Neural cell (in vitro differentiated cells): ENCODE measurements around the gene NCKAP5L. TPM values are rescaled to one million over a fixed set of nuclear protein-coding genes. Genes with fewer than 3 reads are reported as not detected.

Source experiments
- H2AFZ ChIP-seq: fragments of 200-600, 300-800 bp; sonication (generic), shearing (Covaris generic); 2 replicates; pipeline ENCODE4 v1.6.0; 2014; ENCODE audit warnings: low read depth, mild to moderate bottlenecking, antibody characterized with exemption, low read length, moderate library complexity
- H3F3A ChIP-seq: fragments of 200-600 bp; shearing (Covaris generic); 2 replicates; pipeline ENCODE4 v1.6.1; 2016; ENCODE audit warnings: mild to moderate bottlenecking, moderate library complexity, mixed read lengths, antibody characterized with exemption, low read length; ENCODE audit not compliant: insufficient read depth, poor library complexity, severe bottlenecking
- H3K27ac ChIP-seq: fragments of 200-600, 300-800 bp; sonication (generic), shearing (Covaris generic); 2 replicates; pipeline ENCODE4 v1.5.1; 2014; ENCODE audit warnings: mild to moderate bottlenecking, low read length, moderate library complexity
- H3K27me3 ChIP-seq: fragments of 300-800, 200-600 bp; sonication (generic), shearing (Covaris generic); 2 replicates; pipeline ENCODE4 v1.6.0; 2014; ENCODE audit warnings: mild to moderate bottlenecking, low read depth, low read length, moderate library complexity; ENCODE audit not compliant: insufficient read depth
- H3K36me3 ChIP-seq: fragments of 300-800, 200-600 bp; sonication (generic), shearing (Covaris generic); 2 replicates; pipeline ENCODE4 v1.5.1; 2014; ENCODE audit warnings: mild to moderate bottlenecking, antibody characterized with exemption, low read length, moderate library complexity; ENCODE audit not compliant: insufficient read depth
- H3K4me2 ChIP-seq: fragments of 300-800, 200-600 bp; sonication (generic), shearing (Covaris generic); 2 replicates; pipeline ENCODE4 v1.6.0; 2014; ENCODE audit warnings: mild to moderate bottlenecking, low read length
- H3K4me3 ChIP-seq: fragments of 300-800, 200-600 bp; sonication (generic), shearing (Covaris generic); 2 replicates; pipeline ENCODE4 v1.5.1; 2014; ENCODE audit warnings: mild to moderate bottlenecking, low read length, moderate library complexity
- H3K79me2 ChIP-seq: fragments of 200-600 bp; shearing (Covaris generic); replicated peaks from 2 replicates; pipeline ENCODE4 v1.6.0; 2014; ENCODE audit warnings: mild to moderate bottlenecking, low read length, moderate library complexity; ENCODE audit not compliant: insufficient read depth
- H3K9ac ChIP-seq: fragments of 300-800, 200-600 bp; sonication (generic), shearing (Covaris generic); 2 replicates; pipeline ENCODE4 v1.6.1; 2016; ENCODE audit warnings: mild to moderate bottlenecking, low read length, mixed read lengths
- H3K9me2 ChIP-seq: fragments of 200-600 bp; shearing (Covaris generic); 2 replicates; pipeline ENCODE4 v1.6.1; 2016; ENCODE audit warnings: mild to moderate bottlenecking, low read length, mixed read lengths; ENCODE audit not compliant: insufficient read depth
- H3K9me3 ChIP-seq: fragments of 200-600, 300-800 bp; sonication (generic), shearing (Covaris generic); 2 replicates; pipeline ENCODE4 v1.6.1; 2016; ENCODE audit warnings: mild to moderate bottlenecking, mixed run types, low read length, moderate library complexity, mixed read lengths
- H4K20me1 ChIP-seq: fragments of 200-600 bp; shearing (Covaris generic); 2 replicates; pipeline ENCODE4 v1.6.1; 2016; ENCODE audit warnings: mild to moderate bottlenecking, mixed run types; ENCODE audit not compliant: insufficient read depth
- CTCF ChIP-seq: fragments of 450-650 bp; IDR thresholded peaks from 2 replicates; pipeline ENCODE4 v1.5.1; 2014; ENCODE audit warnings: antibody characterized with exemption, mild to moderate bottlenecking, moderate library complexity; ENCODE audit not compliant: poor library complexity, severe bottlenecking
- EP300 ChIP-seq: fragments of 450-650 bp; conservative IDR thresholded peaks from 2 replicates; pipeline ENCODE4 v1.6.1; 2014; ENCODE audit warnings: antibody characterized with exemption, mild to moderate bottlenecking, moderate library complexity; ENCODE audit not compliant: poor library complexity, severe bottlenecking
- EZH2 ChIP-seq: fragments of 200-600, 300-800 bp; shearing (Covaris generic), sonication (generic); IDR thresholded peaks from 2 replicates; pipeline ENCODE4 v1.6.1; 2014; ENCODE audit warnings: antibody characterized with exemption, low read length, borderline replicate concordance, mild to moderate bottlenecking; ENCODE audit not compliant: insufficient read depth, poor library complexity, severe bottlenecking
- MXI1 ChIP-seq: fragments of 450-650 bp; conservative IDR thresholded peaks from 2 replicates; pipeline ENCODE4 v1.6.1; 2014; ENCODE audit warnings: antibody characterized with exemption, mild to moderate bottlenecking; ENCODE audit not compliant: poor library complexity, severe bottlenecking
- POLR2AphosphoS5 ChIP-seq: IDR thresholded peaks from 2 replicates; pipeline ENCODE4 v1.6.1; 2012
- RAD21 ChIP-seq: fragments of 450-650 bp; conservative IDR thresholded peaks from 2 replicates; pipeline ENCODE4 v1.6.1; 2014; ENCODE audit warnings: antibody characterized with exemption, mild to moderate bottlenecking, moderate library complexity
- SMC3 ChIP-seq: fragments of 450-650 bp; conservative IDR thresholded peaks from 2 replicates; pipeline ENCODE4 v1.6.1; 2014; ENCODE audit warnings: antibody characterized with exemption, mild to moderate bottlenecking, moderate library complexity; ENCODE audit not compliant: poor library complexity
- TAF1 ChIP-seq: IDR thresholded peaks from 2 replicates; pipeline ENCODE4 v1.6.1; 2012; ENCODE audit warnings: low read depth
- polyA plus RNA-seq: library from polyadenylated mRNA; depleted of rRNA; stranded (reverse); fragments of >200 nt; gene quantifications from 2 replicates; pipeline ENCODE4 v1.2.3, GENCODE V29; 2014
- TF ChIP-seq, protein P1 (sequence below): IDR thresholded peaks from 2 replicates; pipeline ENCODE4 v1.6.1; 2012; ENCODE audit warnings: borderline replicate concordance

Gene NCKAP5L
- polyA plus RNA-seq, 1 donor from 2014 or later, result 6.2 TPM

DNA sequence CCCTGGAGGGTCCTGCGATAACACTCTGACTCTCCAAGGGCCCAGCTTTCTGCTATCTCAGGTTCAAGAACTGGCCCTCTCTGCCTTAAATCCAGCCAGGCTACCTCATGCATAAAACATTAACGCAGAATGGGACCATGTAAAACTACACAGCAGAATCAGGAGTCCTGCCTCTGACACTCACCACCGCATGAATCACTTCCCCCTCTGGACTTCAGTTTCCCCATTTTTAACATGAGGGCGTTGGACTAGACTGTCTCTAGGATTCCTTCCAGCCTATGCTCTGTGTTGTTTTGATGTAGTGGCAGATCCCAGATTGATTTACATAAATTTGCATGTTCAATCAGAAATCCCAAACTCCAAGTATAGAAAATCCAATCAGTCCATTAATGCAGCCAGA is 3.3 kb downstream of the NCKAP5L start:
- H3K27ac ChIP-seq, result no peak overlapping the region
- no peaks in the 10 kb centered on the region for H4K20me1 ChIP-seq
- H3K4me2 ChIP-seq, result no peak overlapping the region
- no peaks in the 10 kb centered on the region for H3K36me3 ChIP-seq
- no peak overlapping the region for H3K9ac ChIP-seq
- no peaks in the 10 kb centered on the region for H3K27me3 ChIP-seq
- H2AFZ ChIP-seq, result no peak overlapping the region
- no peaks in the 10 kb centered on the region for H3K9me2 ChIP-seq
- H3F3A ChIP-seq, result no peaks in the 10 kb centered on the region
- no peak overlapping the region for H3K4me3 ChIP-seq
- H3K9me3 ChIP-seq, result no peaks in the 10 kb centered on the region
- TF ChIP-seq CTCF, result no peak
- no peak for TF ChIP-seq MXI1
- no peak for TF ChIP-seq EP300
- no peak for TF ChIP-seq POLR2AphosphoS5
- H3K79me2 ChIP-seq, result peaks cover 42% of the 10 kb centered on the region

DNA sequence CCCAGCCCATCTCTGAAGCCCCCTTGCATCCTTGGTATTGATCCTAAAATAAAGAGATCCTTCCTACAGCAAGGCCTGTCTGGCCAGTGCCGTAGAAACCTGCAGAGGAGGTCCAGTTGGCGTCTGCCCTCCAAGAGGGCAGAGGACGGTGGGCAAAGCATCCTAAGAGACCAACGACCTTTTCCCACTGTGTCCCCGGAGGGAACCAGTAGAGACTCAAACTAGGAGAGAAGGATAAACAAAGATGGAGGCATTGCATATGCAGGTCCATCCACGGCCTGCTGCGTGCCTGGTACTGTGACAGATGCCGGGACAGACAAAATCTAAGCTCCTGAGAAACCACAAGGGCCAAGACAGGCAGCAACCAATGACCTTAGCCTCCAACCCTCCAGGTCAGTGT is 3.8 kb downstream of the NCKAP5L start:
- H3K4me2 ChIP-seq, result no peak overlapping the region
- H3K79me2 ChIP-seq, result peaks cover 42% of the 10 kb centered on the region
- H2AFZ ChIP-seq, result no peak overlapping the region
- no peaks in the 10 kb centered on the region for H4K20me1 ChIP-seq
- H3K9me3 ChIP-seq, result no peaks in the 10 kb centered on the region
- no peaks in the 10 kb centered on the region for H3K9me2 ChIP-seq
- no peaks in the 10 kb centered on the region for H3K36me3 ChIP-seq
- H3K4me3 ChIP-seq, result no peak overlapping the region
- H3K27ac ChIP-seq, result no peak overlapping the region
- TF ChIP-seq, protein P1, sequence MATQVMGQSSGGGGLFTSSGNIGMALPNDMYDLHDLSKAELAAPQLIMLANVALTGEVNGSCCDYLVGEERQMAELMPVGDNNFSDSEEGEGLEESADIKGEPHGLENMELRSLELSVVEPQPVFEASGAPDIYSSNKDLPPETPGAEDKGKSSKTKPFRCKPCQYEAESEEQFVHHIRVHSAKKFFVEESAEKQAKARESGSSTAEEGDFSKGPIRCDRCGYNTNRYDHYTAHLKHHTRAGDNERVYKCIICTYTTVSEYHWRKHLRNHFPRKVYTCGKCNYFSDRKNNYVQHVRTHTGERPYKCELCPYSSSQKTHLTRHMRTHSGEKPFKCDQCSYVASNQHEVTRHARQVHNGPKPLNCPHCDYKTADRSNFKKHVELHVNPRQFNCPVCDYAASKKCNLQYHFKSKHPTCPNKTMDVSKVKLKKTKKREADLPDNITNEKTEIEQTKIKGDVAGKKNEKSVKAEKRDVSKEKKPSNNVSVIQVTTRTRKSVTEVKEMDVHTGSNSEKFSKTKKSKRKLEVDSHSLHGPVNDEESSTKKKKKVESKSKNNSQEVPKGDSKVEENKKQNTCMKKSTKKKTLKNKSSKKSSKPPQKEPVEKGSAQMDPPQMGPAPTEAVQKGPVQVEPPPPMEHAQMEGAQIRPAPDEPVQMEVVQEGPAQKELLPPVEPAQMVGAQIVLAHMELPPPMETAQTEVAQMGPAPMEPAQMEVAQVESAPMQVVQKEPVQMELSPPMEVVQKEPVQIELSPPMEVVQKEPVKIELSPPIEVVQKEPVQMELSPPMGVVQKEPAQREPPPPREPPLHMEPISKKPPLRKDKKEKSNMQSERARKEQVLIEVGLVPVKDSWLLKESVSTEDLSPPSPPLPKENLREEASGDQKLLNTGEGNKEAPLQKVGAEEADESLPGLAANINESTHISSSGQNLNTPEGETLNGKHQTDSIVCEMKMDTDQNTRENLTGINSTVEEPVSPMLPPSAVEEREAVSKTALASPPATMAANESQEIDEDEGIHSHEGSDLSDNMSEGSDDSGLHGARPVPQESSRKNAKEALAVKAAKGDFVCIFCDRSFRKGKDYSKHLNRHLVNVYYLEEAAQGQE, result no peak
- TF ChIP-seq EZH2 (no peak), EP300 (no peak), TAF1 (no peak), CTCF (no peak), RAD21 (no peak), SMC3 (no peak), MXI1 (no peak), POLR2AphosphoS5 (no peak)
- H3K9ac ChIP-seq, result no peak overlapping the region
- H3K27me3 ChIP-seq, result no peaks in the 10 kb centered on the region
- H3F3A ChIP-seq, result no peaks in the 10 kb centered on the region
